ENCODE data around the gene C11orf68. TPM values are rescaled to one million over a fixed set of nuclear protein-coding genes. Genes with fewer than 3 reads are reported as not detected.
A peak's percentile ranks its signal among the peaks of the same experiment; 100 is the strongest.

C11orf68 gene
- total and polyA plus RNA-seq, 3 experiments from 2014 or later: 18.7 to 70.3 (median 21.4) TPM

GRCh38 chr11:65885808-65886536 is 32.9 kb downstream of the C11orf68 start:
- Mint-ChIP-seq H3K27ac (peak overlapping the region in 5 of 8 donors; percentile 14 to 97 (median 62)), H3K4me1 (peaks cover 49 to 64% (median 61%) of the 10 kb centered on the region in 3 donors), H3K4me3 (peak overlapping the region in 3 of 7 donors; percentile 87 to 92 (median 89)), H3K36me3 (peaks cover 0 to 52% (median 0%) of the 10 kb centered on the region in 3 donors), H3K27me3 (no peaks in the 10 kb centered on the region), H3K9me3 (no peaks in the 10 kb centered on the region)
- Histone ChIP-seq H3K4me1 (ENCODE audit: insufficient read depth, low read length) (peaks cover 41% of the 10 kb centered on the region), H3K27me3 (ENCODE audit: insufficient read depth, low read length, poor library complexity, severe bottlenecking) (no peaks in the 10 kb centered on the region), H3K27ac (ENCODE audit: low read depth, low read length) (no peak overlapping the region), H3K4me3 (ENCODE audit: low read length) (no peak overlapping the region), H3K36me3 (ENCODE audit: insufficient read depth, low read length) (peaks cover 17% of the 10 kb centered on the region), H3K9me3 (ENCODE audit: low read length) (no peaks in the 10 kb centered on the region)
- DNase-seq: no peak
- POLR2A ChIA-PET: interaction anchor here (0.7 to 2.3 kb wide), 7 partner anchors 12 to 100 kb away, joined by 3 to 14 read pairs (median 4); partner anchors contain the start of genes CFL1 and MUS81
- CTCF ChIA-PET: interaction anchor here (1.0 to 21.9 kb wide), 13 partner anchors 8 to 175 kb away, joined by 3 to 560 read pairs (median 16); partner anchors contain the start of genes BANF1, CFL1, CTSW and EFEMP2

GRCh38 chr11:65885231-65885630 is 33.6 kb downstream of the C11orf68 start:
- peaks cover 54 to 69% (median 66%) of the 10 kb centered on the region in 3 donors for H3K4me1 Mint-ChIP-seq
- Histone ChIP-seq H3K4me1 (ENCODE audit: insufficient read depth, low read length) (peaks cover 48% of the 10 kb centered on the region), H3K36me3 (ENCODE audit: insufficient read depth, low read length) (peaks cover 17% of the 10 kb centered on the region), H3K4me3 (ENCODE audit: low read length) (no peak overlapping the region), H3K9me3 (ENCODE audit: low read length) (no peaks in the 10 kb centered on the region), H3K27ac (ENCODE audit: low read depth, low read length) (no peak overlapping the region), H3K27me3 (ENCODE audit: insufficient read depth, low read length, poor library complexity, severe bottlenecking) (no peaks in the 10 kb centered on the region)
- DNase-seq: no peak
- H3K36me3 Mint-ChIP-seq: peaks cover 0 to 52% (median 0%) of the 10 kb centered on the region in 3 donors
- no peaks in the 10 kb centered on the region for H3K27me3 Mint-ChIP-seq
- ChIA-PET CTCF (interaction anchor here (1.0 to 21.9 kb wide), 33 partner anchors 9 to 404 kb away, joined by 3 to 560 read pairs (median 5); partner anchors contain the start of genes BANF1, CATSPER1, CFL1 and CTSW), POLR2A (interaction anchor here (0.5 to 2.3 kb wide), 7 partner anchors 11 to 101 kb away, joined by 3 to 14 read pairs (median 4); partner anchors contain the start of genes CFL1 and MUS81)
- H3K9me3 Mint-ChIP-seq: no peaks in the 10 kb centered on the region
- H3K27ac Mint-ChIP-seq: peak overlapping the region in 7 of 8 donors; percentile 18 to 88 (median 57)
- no peak overlapping the region for H3K4me3 Mint-ChIP-seq

GRCh38 chr11:65884716-65885092 is 34.2 kb downstream of the C11orf68 start:
- peak overlapping the region; percentile 18 to 94 (median 88) for H3K27ac Mint-ChIP-seq
- CTCF ChIA-PET: interaction anchor here (0.9 to 21.9 kb wide), 41 partner anchors 10 to 404 kb away, joined by 3 to 560 read pairs (median 4); partner anchors contain the start of genes BANF1, CATSPER1, CFL1 and CTSW
- peaks cover 0 to 52% (median 0%) of the 10 kb centered on the region in 3 donors for H3K36me3 Mint-ChIP-seq
- Histone ChIP-seq H3K4me1 (ENCODE audit: insufficient read depth, low read length) (peaks cover 48% of the 10 kb centered on the region), H3K9me3 (ENCODE audit: low read length) (no peaks in the 10 kb centered on the region), H3K27ac (ENCODE audit: low read depth, low read length) (no peak overlapping the region), H3K4me3 (ENCODE audit: low read length) (no peak overlapping the region), H3K27me3 (ENCODE audit: insufficient read depth, low read length, poor library complexity, severe bottlenecking) (no peaks in the 10 kb centered on the region), H3K36me3 (ENCODE audit: insufficient read depth, low read length) (peaks cover 17% of the 10 kb centered on the region)
- no peaks in the 10 kb centered on the region for H3K27me3 Mint-ChIP-seq
- H3K4me1 Mint-ChIP-seq: peaks cover 50 to 69% (median 66%) of the 10 kb centered on the region in 3 donors
- POLR2A ChIA-PET: interaction anchor here (0.5 to 2.3 kb wide), 7 partner anchors 11 to 102 kb away, joined by 3 to 14 read pairs (median 6); partner anchors contain the start of genes CFL1 and MUS81
- H3K9me3 Mint-ChIP-seq: no peaks in the 10 kb centered on the region
- DNase-seq: peak; percentile 75 to 86 (median 77)
- peak overlapping the region in 2 of 7 donors; percentile 61 to 82 for H3K4me3 Mint-ChIP-seq

GRCh38 chr11:65883786-65884715 is 34.8 kb downstream of the C11orf68 start:
- no peak overlapping the region for H3K4me3 ChIP-seq (ENCODE audit: low read length)
- H3K27me3 Mint-ChIP-seq: no peaks in the 10 kb centered on the region
- H3K36me3 Mint-ChIP-seq: peaks cover 0 to 52% (median 0%) of the 10 kb centered on the region in 3 donors
- no peaks in the 10 kb centered on the region for H3K9me3 ChIP-seq (ENCODE audit: low read length)
- H3K27ac ChIP-seq (ENCODE audit: low read depth, low read length): no peak overlapping the region
- ChIA-PET CTCF (interaction anchor here (0.9 to 21.9 kb wide), 39 partner anchors 10 to 405 kb away, joined by 3 to 560 read pairs (median 4); partner anchors contain the start of genes CATSPER1, CFL1, CTSW and EFEMP2), POLR2A (interaction anchor here (0.7 to 2.3 kb wide), 5 partner anchors 10 to 102 kb away, joined by 3 to 14 read pairs (median 7); partner anchors contain the start of genes CFL1 and MUS81)
- no peaks in the 10 kb centered on the region for H3K27me3 ChIP-seq (ENCODE audit: insufficient read depth, low read length, poor library complexity, severe bottlenecking)
- H3K36me3 ChIP-seq (ENCODE audit: insufficient read depth, low read length): peaks cover 17% of the 10 kb centered on the region
- no peak for DNase-seq
- peaks cover 50 to 69% (median 66%) of the 10 kb centered on the region in 3 donors for H3K4me1 Mint-ChIP-seq
- peak overlapping the region in 3 of 7 donors; percentile 61 to 82 (median 72) for H3K4me3 Mint-ChIP-seq
- no peaks in the 10 kb centered on the region for H3K9me3 Mint-ChIP-seq
- H3K27ac Mint-ChIP-seq: peak overlapping the region; percentile 18 to 94 (median 88)
- peaks cover 48% of the 10 kb centered on the region for H3K4me1 ChIP-seq (ENCODE audit: insufficient read depth, low read length)

GRCh38 chr11:65883058-65883761 is 35.7 kb downstream of the C11orf68 start:
- H3K27me3 ChIP-seq (ENCODE audit: insufficient read depth, low read length, poor library complexity, severe bottlenecking): no peaks in the 10 kb centered on the region
- H3K4me3 ChIP-seq (ENCODE audit: low read length): no peak overlapping the region
- POLR2A ChIA-PET: interaction anchor here (2.3 kb wide), 1 partner anchor 23 kb away, joined by 14 read pairs; the partner anchor contains the start of gene MUS81
- Mint-ChIP-seq H3K4me1 (peaks cover 49 to 72% (median 68%) of the 10 kb centered on the region in 3 donors), H3K4me3 (peak overlapping the region in 2 of 7 donors; percentile 66 to 91), H3K27me3 (no peaks in the 10 kb centered on the region), H3K27ac (peak overlapping the region in 3 of 8 donors; percentile 14 to 94 (median 92)), H3K9me3 (no peaks in the 10 kb centered on the region), H3K36me3 (peaks cover 0 to 49% (median 0%) of the 10 kb centered on the region in 3 donors)
- CTCF ChIA-PET: interaction anchor here (0.6 to 21.9 kb wide), 11 partner anchors 14 to 244 kb away, joined by 3 to 560 read pairs (median 4); partner anchors contain the start of genes CFL1, CTSW, EFEMP2 and KAT5
- DNase-seq: no peak
- H3K9me3 ChIP-seq (ENCODE audit: low read length): no peaks in the 10 kb centered on the region
- H3K4me1 ChIP-seq (ENCODE audit: insufficient read depth, low read length): peaks cover 51% of the 10 kb centered on the region
- peaks cover 17% of the 10 kb centered on the region for H3K36me3 ChIP-seq (ENCODE audit: insufficient read depth, low read length)
- H3K27ac ChIP-seq (ENCODE audit: low read depth, low read length): no peak overlapping the region

- Histone ChIP-seq H3K9me3 (ENCODE audit: low read length) (no peaks in the 10 kb centered on the region), H3K4me1 (ENCODE audit: insufficient read depth, low read length) (peaks cover 47% of the 10 kb centered on the region), H3K4me3 (ENCODE audit: low read length) (no peak overlapping the region), H3K27me3 (ENCODE audit: insufficient read depth, low read length, poor library complexity, severe bottlenecking) (no peaks in the 10 kb centered on the region), H3K36me3 (ENCODE audit: insufficient read depth, low read length) (peaks cover 17% of the 10 kb centered on the region), H3K27ac (ENCODE audit: low read depth, low read length) (no peak overlapping the region)
- peaks cover 48 to 69% (median 61%) of the 10 kb centered on the region in 3 donors for H3K4me1 Mint-ChIP-seq
- peak overlapping the region in 5 of 8 donors; percentile 47 to 94 (median 85) for H3K27ac Mint-ChIP-seq
- peak overlapping the region in 5 of 7 donors; percentile 6 to 91 (median 57) for H3K4me3 Mint-ChIP-seq
- ChIA-PET CTCF (interaction anchor here (0.8 to 21.9 kb wide), 4 partner anchors 8 to 50 kb away, joined by 3 to 560 read pairs (median 5); partner anchors contain the start of genes CCDC85B, CFL1, CTSW and EFEMP2), POLR2A (no interaction called here)
- no peaks in the 10 kb centered on the region for H3K27me3 Mint-ChIP-seq
- no peak for DNase-seq
- H3K36me3 Mint-ChIP-seq: peaks cover 0 to 47% (median 0%) of the 10 kb centered on the region in 3 donors
- H3K9me3 Mint-ChIP-seq: no peaks in the 10 kb centered on the region
Measured at GRCh38 chr11:65882120-65883057, 36.5 kb downstream of the C11orf68 start.
